Hematopoietic multipotent progenitor cell treated with erythropoietin and hydrocortisone succinate and interleukin-3 and kit ligand, for 6 days (in vitro differentiated cells): ENCODE results near the gene UBE2E2.

Source experiments
- DNase-seq: peaks from one replicate; pipeline ENCODE4 v3.0.0-alpha.2; 2015

UBE2E2 gene

GRCh38 chr3:23549148-23549910 is 346.2 kb downstream of the UBE2E2 start:
- DNase-seq, result no peak

GRCh38 chr3:23550402-23550801 is 347.3 kb downstream of the UBE2E2 start:
- no peak for DNase-seq

- no peak for DNase-seq
Measured at GRCh38 chr3:23552506-23552905, 349.4 kb downstream of the UBE2E2 start.

DNA sequence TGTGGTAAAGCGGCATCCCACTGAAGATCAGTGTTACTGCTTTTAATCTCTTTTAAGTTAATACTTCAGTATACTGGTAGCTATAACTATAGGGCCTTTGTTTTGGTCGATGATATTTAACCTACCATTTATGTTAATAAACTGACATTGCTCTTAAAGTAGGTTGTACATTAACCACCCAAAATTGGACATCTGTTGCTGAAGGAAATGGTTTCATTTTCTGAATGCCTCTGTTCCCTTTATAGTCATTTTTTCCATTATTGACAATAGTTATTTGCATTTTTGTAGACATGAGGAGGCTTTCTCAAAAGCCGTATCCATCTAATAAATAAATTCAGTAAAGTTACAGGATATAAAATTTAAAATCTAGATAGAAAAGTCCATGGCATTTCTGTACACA is 350.2 kb downstream of the UBE2E2 start:
- DNase-seq, result no peak

DNA sequence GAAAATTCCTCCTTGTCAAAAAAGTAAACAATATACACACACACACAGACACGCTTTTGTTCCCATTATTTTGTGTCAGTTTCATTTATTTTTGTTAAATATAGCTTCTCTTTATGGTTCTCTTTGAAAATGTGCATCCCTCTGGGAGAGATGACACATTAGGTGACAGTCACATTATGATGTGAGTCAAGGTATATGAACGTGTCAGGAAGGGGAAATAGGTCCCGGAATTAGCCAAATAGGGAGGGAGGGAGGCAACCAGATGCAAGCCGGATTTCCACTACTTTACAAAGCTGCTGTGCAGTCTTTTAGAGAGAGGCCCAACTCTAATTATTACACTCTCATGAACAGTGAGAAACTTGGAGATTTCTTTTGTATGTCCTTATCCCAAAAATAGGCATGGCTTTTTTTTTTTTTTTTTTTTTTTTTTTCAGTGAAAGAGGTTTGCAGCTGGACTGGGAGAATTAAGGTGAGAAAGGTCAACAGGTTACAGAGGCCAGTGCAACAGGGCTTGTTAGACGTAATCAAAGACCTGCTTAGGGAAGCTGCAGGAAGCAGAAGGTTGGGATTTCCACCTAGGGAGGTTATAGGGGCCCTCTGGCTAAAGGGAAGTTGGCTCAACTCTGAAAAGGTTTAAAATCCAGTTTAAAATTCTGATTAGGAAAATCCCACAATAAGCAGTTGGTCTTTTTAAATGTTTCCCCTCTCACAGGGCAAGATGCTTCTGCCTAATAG is 362.1 kb downstream of the UBE2E2 start:
- no peak for DNase-seq

- no peak for DNase-seq
Measured at GRCh38 chr3:23566499-23566898, 363.4 kb downstream of the UBE2E2 start.

DNA sequence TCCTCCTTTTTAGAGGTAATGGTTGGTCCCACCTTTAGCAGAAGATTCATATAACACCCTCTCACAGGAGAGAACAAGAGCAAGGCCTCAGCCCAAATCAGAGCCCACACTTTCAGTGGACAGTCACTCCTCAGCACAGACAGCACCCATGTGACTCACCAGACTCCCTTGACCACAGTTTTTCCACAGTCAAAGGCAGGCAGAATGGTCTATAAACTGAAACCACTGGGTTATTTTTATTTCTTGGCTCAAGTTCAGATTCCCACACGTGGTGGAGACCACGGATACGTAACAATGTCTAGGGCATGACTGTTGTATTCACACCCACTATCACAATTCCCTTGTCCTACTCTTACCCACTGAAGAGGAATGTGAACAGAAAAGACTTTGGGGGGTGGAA is 364.8 kb downstream of the UBE2E2 start:
- DNase-seq, result no peak

- DNase-seq, result no peak
Measured at GRCh38 chr3:23573827-23574226, 370.7 kb downstream of the UBE2E2 start.

DNA sequence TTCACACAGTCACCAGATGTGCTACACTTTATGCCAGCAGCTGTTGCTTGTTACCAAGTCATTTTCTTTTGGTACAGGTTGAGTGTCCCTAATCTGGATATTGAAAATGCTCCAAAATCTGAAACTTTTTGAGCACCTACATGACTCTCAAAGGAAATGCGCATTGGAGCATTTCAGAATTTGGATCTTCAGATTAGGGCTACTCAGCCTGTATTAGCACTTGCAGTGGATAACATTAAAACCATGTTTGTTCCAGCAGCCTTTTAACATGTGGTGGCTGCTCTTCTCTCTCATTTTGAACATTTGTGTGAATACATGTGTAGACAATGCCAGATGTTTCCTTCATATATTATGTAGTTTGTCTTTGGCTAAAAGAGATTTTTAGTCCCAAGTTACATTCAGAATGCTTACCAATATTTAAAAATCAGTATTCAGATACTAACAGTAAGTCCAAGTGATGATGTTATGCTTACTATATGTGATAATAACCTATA is 371.7 kb downstream of the UBE2E2 start:
- DNase-seq, result no peak

DNA sequence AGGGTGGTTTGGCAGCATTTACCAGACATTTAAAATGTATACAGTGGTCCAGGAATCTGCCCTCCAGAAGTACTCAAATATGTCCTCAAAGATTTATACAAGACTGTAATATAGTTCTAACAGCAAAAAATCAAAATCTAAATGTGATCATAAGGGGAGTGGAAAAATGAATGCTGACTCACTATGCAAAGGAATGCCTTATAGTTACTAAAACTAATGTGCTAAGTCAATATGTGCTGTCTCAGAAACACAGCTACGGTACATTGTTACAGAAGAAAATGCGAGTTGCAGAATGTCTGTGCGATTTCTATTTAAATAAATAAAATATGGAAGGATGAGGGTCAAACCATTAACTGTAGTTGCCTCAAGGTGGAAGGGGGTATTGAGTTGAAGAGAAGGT is 372.6 kb downstream of the UBE2E2 start:
- no peak for DNase-seq

GRCh38 chr3:23576379-23576959 is 373.3 kb downstream of the UBE2E2 start:
- DNase-seq, result no peak

DNA sequence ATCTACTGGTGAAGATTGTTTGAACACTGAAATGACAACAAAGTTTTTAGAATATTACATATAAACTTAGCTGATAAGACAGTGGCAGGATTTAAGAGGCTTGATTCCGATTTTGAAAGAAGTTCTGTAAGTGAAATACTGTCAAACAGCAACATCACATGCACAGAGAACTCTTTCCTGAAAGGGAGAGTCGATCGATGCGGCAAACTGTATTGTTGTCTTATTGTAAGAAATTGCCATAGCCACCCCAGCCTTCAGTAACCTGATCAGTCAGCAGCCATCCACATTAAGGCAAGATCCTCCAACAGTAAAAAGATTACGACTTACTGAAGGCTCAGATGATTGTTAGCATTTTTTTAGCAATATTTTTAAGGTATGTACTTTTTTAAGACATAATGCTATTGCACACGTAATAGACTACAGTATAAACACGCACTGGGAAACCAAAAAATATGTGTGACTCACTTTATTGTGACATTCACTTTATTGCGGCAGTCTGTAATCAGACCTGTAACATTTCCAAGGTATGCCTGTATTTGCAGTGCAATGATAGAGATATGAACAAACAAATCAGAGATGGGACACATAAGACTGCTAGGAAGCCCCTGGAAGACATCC is 377.1 kb downstream of the UBE2E2 start:
- DNase-seq, result no peak

DNA sequence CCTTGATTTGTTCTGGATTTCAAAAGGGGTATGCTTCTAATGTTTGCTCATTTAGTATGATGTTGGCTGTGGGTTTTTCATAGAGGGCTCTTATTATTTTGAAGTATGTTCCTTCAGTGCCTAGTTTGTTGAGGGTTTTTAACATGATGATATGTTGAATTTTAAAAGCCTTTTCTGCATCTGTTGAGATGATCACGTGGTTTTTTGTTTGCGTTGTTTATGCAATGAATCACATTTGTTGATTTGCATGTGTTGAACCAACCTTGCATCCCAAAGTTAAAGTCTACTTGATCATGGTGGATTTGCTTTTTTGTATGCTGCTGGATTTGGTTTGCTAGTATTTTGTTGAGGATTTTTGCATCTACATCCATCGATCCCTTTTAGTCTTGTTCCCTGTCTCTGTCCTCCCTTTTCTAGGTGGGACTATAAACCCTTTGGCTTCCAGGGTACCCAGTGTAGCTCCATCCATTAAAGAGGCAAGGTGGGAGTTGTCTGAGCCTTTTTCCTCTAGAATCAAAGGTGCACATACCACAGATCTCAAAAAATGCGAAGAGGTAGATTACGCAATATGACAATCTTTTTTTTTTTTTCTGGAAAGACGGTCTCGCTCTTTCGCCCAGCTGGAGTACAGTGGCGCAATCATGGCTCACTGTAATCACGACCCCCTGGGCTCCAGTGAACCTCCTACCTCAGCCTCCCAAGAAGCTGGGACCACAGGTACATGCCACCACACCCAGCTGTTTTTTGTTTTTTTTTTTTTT is 381.0 kb downstream of the UBE2E2 start:
- DNase-seq, result no peak

DNA sequence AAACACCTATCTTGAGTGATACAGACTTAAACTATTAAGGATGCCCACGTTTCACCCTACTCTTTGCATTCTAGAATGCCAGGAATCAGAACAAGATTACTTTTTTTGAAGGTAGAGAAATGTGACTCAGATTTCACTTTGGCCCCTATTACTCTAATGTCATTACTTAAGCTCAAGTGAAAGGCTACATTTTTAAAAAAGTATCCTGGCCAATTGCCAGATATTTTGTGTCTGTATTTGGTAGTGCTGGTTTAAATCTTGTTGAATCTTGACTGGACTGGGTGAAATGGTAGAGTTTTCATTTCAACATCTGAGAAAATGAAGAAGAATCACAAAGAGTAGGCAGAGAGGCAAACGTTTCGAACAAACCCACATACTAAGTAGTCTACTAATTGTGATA is 384.4 kb downstream of the UBE2E2 start:
- no peak for DNase-seq

GRCh38 chr3:23588547-23588946 is 385.4 kb downstream of the UBE2E2 start:
- no peak for DNase-seq

- no peak for DNase-seq
Measured at GRCh38 chr3:23589602-23590001, 386.5 kb downstream of the UBE2E2 start.

DNA sequence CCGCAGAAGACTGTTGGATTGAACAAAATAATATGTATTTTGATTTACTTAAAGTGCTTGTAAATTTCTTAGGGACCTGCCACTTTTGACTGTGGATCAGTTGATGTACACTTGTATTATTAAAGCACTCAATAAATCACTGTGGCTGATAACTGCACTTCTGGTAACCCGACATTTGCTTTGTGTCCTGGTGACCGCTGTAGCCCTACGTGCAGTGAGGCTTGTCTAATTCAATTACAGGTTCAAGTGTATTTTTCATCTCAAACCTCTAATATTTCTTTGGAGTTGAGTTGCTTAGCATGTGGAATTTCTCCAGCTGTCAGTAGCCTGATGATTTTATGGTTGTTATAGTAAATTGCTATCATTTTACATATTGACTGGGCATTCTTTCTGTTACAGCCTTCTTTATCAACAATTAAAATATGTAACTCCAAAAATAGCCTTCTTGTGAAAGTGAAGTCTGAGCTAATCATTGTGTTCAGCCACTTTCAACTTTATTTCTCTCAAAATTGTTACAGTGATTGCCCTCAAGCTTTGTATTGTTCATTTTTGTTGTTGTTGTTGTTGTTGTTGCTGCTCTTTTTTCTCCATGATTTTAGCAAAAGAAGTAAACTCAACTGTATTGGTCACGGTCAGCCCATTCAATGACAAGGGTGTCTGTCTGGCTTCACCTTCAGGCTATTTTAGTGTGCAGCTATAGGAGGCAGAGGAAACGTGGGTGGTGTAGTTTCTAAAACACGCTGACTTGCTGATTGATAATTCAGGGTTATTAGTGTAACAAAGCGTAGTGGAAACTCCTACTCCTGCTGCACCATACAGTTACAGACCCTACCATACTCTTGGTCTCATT is 387.5 kb downstream of the UBE2E2 start:
- DNase-seq, result no peak

- DNase-seq, result no peak
Measured at GRCh38 chr3:23591374-23591773, 388.2 kb downstream of the UBE2E2 start.

DNA sequence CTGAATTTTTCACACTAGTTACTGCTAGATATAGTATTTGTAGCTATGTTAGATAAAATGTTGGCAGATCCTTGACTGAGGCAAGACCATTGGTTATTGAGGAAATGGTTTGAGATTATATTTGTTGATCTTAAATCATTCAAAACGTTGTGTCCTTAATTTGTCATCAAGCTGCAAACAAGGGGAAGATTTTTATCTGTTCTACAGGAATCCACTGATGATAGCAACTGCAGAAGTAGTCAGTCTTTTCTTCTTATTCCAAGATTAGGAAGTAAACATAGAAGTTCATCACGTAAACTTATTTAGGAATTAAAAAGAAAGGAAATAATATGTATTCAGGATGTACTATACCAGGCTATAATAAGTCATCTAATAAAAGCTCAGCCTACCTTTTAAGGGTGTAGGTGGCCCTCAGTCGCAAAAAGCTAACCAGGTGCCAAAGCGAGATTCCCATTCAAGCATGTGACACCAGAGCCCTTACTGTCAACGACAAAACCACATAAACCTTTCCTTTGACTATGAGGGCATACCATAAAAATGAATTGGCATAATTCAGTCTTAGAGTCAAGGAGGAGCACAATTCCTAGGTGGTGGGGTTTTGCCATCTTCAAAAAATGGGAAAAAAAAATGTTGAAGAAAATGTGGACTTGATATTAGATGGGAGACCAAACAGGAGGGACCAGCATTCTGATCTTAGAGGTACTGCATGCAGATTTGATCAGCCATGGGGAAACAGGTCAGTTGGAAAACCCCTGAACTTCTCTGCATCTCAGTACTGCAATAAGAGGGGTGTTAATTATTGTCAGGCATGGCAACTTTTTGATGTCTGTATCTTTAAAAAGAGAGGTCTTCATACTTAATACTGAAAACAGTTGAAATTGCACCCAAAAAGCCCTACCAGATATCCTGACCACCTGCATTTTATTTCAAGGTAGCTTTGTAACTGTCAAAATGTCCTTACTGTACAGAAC is 390.1 kb downstream of the UBE2E2 start:
- DNase-seq, result no peak

DNA sequence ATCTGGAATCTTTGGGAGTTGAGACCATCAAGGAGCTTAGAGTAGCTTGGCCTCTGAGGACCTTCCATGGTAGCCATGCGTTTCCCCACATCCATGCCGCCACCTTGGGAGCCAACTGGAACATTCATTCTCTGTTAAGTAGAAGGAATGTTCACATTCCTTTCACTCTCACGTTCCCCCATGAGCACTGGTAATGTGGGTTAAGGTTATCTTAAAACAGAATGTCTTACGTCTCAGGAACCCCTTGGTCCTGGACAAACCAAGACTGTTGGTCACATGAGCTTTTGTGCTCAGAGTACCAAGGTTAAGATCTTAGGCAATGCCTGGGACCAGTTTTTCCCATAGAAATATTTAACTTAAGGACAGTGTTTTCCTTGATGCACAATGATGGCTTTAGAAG is 390.9 kb downstream of the UBE2E2 start:
- no peak for DNase-seq
